Loucy (cell line): Measurements from ENCODE around the gene WNT8A.

Source experiments
- EZH2phosphoT487 ChIP-seq: fragments of 200-600 bp; IDR thresholded peaks from 2 replicates; pipeline ENCODE4 v1.6.1; 2018; ENCODE audit warnings: antibody characterized with exemption, mild to moderate bottlenecking, moderate library complexity, borderline replicate concordance
- TF ChIP-seq, protein P1 (sequence below): fragments of 200-600 bp; sonication (generic); conservative IDR thresholded peaks from 2 replicates; pipeline ENCODE4 v1.5.1; 2014; ENCODE audit warnings: mild to moderate bottlenecking, antibody characterized with exemption, low read length

DNA sequence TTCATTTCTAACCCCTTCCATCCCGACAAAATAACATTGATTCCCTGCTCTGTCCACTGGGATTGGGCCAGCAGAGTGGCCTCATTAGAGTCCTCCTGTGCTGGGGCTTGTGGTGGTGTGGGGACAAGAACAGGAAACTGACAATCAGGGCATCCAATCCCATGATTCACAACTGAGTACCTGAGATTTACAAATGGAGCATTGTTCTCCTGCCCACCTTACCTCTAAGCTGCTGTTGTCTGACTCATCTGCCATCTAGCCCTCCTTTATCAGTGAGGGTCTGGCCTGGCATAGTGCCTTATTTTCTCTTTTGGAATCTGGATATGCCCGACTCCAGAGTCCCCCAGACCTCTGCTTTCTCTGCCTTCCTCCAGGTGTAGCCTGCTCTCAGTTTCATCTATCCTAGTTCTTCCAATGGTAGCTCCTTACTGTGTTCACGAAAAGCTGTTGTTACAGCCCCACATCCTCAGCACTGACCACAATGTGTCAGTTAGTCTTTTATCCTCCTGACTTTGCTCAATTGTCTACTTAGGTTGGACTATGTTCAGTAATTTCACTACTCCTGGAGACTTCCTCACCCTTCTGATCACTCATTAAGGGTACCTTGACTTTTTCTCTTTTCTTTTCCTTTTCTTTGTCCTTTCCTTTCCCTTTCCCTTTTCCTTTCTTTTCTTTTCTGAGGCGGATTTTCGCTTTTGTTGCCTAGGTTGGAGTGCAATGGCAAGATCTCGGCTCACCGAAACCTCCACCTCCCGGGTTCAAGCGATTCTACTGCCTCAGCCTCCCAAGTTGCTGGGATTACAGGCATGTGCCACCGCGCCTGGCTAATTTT, 13.4 kb downstream of the WNT8A start:
- TF ChIP-seq, protein P1, sequence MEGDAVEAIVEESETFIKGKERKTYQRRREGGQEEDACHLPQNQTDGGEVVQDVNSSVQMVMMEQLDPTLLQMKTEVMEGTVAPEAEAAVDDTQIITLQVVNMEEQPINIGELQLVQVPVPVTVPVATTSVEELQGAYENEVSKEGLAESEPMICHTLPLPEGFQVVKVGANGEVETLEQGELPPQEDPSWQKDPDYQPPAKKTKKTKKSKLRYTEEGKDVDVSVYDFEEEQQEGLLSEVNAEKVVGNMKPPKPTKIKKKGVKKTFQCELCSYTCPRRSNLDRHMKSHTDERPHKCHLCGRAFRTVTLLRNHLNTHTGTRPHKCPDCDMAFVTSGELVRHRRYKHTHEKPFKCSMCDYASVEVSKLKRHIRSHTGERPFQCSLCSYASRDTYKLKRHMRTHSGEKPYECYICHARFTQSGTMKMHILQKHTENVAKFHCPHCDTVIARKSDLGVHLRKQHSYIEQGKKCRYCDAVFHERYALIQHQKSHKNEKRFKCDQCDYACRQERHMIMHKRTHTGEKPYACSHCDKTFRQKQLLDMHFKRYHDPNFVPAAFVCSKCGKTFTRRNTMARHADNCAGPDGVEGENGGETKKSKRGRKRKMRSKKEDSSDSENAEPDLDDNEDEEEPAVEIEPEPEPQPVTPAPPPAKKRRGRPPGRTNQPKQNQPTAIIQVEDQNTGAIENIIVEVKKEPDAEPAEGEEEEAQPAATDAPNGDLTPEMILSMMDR: no peak
- no peak for TF ChIP-seq EZH2phosphoT487
